Measurements from ENCODE around the gene UBA7.
"Not testable (repeated sequence)": the region's sequence is repeated elsewhere in the genome, so short reads cannot be mapped to it uniquely, and the experiment has no call there.

Gene UBA7

GRCh38 chr3:49813497-49814174, at the start of gene UBA7:
Gene UBA7, minus strand, starts transcription at chr3:49813953. Its CDS starts 166 bp downstream, at chr3:49813787.
- peak; percentile 80 for DNase-seq

GRCh38 chr3:49859576-49860305, 46.0 kb upstream of the UBA7 start:
- no peak for DNase-seq

GRCh38 chr3:49856181-49857005, 42.6 kb upstream of the UBA7 start, which contains the start of gene TRAIP:
Gene TRAIP, minus strand, starts transcription at chr3:49856564. Its CDS starts 111 bp downstream, at chr3:49856453.
- DNase-seq: peak; percentile 93

- DNase-seq: no peak
Measured at GRCh38 chr3:49855662-49856061, 41.9 kb upstream of the UBA7 start.

GRCh38 chr3:49845694-49846093, 31.9 kb upstream of the UBA7 start:
- no peak for DNase-seq

DNA sequence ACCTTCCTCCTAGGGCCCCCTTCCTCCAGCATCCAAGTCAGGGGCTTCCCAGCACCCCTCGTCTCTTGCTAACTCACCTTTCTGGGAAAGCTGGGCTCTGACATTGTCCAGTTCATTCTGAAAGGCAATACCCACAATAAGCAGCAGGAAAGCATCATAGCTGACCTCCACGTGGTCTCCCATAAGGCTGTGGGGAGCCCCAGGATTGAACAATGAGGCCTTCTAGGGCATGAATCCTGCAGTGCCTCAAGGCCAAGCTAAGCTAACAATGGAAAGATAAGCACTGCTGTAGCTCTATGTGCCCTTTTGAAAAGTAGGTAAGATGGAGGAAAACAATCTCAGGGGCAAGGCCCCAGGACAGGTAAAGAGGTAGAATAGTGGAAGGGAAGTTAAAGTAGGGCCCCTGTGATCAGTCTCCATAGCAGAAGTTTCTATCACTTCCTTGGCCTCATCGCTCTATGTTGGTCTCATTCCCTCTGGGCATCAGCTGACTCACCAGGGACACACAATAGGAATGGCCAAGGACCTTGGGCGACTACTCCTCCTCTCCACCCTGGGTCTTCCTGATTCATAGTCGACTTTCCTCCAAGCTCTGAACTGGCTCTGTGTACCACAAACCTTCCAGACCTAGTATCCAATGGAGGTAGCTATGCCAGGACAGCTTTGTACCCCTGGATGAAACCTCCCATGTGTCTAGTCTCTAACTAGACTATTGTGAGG, 30.9 kb upstream of the UBA7 start:
- peak; percentile 51 for DNase-seq

DNA sequence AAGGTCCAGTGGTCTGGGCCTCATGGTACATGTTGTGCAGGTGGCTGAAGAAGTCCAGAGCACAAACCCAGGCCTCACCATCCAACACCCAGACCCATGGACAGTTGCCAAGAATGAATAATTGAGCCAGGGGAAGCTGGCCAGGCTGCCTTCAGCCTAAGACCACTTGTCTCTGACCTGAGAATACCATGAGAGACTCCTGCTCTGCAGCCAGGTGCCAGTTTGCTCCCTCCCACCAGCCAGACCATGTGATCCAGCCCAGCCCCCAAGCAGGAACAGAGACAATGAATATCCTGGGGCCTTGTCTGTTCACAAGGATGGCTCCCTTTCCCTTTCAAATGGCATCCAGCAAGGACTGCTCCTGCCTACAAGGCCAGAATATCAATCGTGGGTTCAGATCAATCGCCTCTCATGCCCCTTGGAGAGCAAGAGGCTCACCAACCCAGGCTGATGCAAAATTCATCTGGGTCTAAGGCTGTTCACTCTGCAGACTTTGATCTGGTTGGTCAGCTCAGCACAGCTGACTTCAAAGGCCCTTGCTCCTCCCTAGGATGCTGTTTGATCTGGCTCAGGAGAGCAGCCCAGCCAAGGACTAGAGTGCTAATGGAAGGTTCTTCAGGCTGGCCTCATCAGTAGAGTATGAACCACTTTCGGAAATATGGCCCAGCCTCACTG, 29.2 kb upstream of the UBA7 start:
- DNase-seq: no peak

DNA sequence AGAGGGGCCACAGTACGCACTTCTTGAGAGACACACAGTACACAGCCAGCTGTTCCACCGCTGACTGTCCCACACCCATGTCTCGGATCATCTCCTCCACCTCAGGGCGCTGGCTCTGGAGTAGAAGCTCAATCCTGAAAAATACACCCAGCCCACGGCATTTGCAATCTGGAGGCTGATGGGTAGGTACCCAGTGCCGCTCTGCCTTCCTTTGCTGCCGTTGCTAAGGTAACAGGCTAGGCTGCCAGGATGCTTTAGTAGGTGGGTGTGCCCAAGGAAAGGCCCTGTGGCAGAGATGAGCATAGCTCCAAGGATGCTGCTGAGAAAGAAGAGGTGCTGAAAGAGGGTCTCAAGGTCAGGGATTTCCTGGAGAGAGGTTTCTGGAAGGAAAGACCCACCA, 28.1 kb upstream of the UBA7 start:
- no peak for DNase-seq

DNA sequence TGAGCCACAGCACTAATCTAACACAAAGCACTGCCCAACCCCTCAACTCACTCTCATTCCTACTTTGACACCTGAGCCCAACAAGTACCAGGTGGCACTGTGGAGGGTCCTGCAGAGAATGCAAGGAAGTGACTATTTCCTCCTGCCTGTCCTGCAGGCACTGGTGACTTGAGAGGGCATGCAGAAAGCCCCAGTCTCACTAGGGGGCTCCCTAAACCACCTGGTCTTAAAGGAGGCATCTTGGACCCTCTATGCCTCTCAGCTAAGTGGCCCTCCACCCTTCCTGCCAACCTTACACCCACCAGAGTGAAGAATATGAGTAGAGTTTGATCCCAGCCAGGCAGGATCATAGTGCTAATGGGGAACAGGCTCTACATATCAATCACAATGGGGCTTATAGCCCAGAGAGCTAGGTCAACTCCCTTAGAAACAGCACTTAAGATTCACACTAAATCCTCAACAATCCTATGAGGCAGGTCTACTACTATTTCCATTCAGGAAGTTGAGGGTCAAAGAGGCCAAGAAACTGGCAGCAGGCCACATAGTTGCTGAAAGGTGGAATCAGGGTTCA, 27.5 kb upstream of the UBA7 start:
- DNase-seq: peak; percentile 24

- DNase-seq: no peak
Measured at GRCh38 chr3:49840388-49840787, 26.6 kb upstream of the UBA7 start.

- DNase-seq: peak; percentile 70
Measured at GRCh38 chr3:49839193-49839809, 25.5 kb upstream of the UBA7 start.

DNA sequence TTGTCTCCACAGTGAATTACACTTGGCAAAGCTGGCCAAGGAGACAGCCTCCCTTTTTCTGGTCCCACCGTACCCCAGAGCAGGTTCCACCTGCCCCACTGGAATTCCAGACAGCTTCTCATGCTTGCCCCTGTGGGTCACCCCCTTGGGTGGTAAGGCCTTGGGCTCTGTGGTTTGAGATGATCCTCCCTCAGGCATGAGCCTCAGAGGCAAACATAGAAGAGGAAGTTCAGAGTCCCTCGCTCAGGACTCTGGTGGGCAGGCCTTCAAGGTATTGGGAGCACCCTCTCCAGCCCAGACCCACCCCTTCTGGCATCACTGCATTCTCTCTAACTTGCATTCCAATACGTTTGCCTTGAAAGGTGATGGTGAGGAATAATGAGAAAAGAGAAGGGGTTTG, 17.6 kb upstream of the UBA7 start:
- DNase-seq: no peak

DNA sequence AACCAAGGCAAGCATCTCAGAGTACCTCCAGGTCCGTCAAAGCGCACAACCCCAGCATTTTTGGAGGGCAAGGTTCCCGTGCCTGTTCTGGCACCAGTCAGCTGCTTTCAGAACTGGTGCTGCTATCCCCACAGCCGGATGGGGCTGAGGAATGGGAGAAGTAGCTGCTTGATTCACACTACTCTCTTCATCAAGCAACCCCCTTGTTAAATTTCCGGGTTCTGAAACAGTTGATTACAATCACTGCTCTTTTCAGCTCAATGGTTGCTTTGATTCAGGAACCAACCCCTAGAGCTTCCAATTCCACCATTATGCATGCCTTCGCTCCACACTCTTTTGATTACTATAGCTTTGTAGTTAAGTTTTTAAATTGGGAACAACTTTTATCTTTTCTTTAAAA, 12.3 kb upstream of the UBA7 start:
- no peak for DNase-seq

- DNase-seq: not testable (repeated sequence)
Measured at GRCh38 chr3:49823131-49823530, 9.4 kb upstream of the UBA7 start.

GRCh38 chr3:49812916-49813496, 747 bp downstream of the UBA7 start:
- DNase-seq: no peak

DNA sequence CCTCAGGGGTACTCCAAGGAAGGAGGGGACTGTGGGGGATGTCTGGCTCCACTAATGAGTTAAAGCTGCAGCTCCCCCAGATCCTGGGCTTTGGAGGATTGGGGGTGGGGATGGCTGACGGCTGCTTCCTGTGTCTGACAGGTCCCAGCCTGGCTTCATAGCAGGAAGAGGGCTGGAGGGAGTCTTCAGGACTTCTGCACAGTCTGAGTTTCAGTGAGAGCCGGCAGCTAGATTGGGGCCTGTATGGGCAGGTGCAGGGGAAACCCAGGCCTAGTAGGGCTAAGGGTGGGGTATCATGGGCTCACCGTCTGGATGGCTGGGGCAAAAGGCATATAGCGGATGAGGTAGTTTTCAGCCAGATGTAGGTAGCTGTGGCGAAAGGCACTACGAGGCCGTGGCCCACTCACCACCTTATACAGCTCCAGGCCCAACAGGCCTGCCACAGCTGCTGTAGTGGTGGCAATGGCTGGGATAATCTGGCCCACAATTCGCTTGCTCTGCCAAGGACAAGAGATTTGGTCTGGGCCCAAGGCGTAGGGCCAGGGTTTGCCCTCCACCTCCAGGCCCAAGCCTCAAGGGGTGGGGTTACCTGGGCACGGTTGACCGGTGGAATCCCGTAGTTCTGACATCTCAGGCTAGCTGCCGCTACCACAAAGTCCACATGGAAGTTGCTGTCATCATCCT, 6.2 kb downstream of the UBA7 start:
- DNase-seq: no peak

DNA sequence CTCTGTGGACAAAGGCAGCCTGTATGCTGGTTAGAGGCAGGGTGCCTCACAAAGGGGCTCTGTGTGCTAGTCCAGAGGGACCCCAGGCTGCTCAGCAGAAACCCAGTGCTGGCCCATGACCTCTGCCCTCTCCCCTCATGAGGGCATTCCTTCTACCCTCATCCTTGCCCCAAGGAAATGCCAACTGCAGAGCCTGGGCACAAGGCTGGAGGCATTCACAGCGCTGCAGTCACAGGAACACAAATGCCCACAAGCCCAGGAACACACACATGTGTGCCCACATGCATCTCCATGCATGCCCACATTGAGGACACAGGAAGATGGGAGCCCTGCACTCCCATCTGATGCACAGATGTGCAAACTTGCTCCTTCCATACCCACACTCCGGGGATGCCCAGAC, 6.9 kb downstream of the UBA7 start:
- no peak for DNase-seq

GRCh38 chr3:49805897-49806701, 7.7 kb downstream of the UBA7 start:
- DNase-seq: no peak

- DNase-seq: peak; percentile 34
Measured at GRCh38 chr3:49805367-49805782, 8.4 kb downstream of the UBA7 start.

Data from EL (cell line).